K562 (cell line): Measurements from ENCODE around the gene C2CD4C. TPM values are rescaled to one million over a fixed set of nuclear protein-coding genes. Genes with fewer than 3 reads are reported as not detected.

Experiments used
- ATAC-seq: fragments of 200-7000 bp; cut with Tn5 transposase; 3 replicates; pipeline ENCODE4 v1.9.1; 2020; ENCODE audit warnings: moderate library complexity
- BruUV-seq: library from RNA; stranded (reverse); fragments of 400-500 nt; replicated peaks from 2 replicates; lab custom pipeline; 2021; lab: Mats Ljungman, UMichigan
- CTCF ChIA-PET: fragments of 300-600 bp; formaldehyde crosslinking; extraction: SDS; loops from one replicate; lab custom pipeline; 2021; ENCODE audit warnings: low intra/inter-chr PET ratio; lab: Yijun Ruan, JAX
- POLR2A ChIA-PET: fragments of 300-600, 350-650 bp; sonication (Branson Sonifier 250); formaldehyde crosslinking; extraction: SDS; loops from one replicate; lab custom pipeline; 2021; ENCODE audit warnings: antibody characterized with exemption, inconsistent platforms; lab: Yijun Ruan, JAX
- DNase-seq, 4 experiments: peaks; one replicate each; pipeline versions ENCODE4 v3.0.0 to v3.0.0-alpha.2; 2011 to 2018; ENCODE audit warnings: low spot score in 3 of 4, mixed read lengths in 3 of 4; ENCODE audit errors: extremely low read depth in 1 of 4
- FAIRE-seq: peaks from 2 replicates; lab custom pipeline; 2011; peaks lifted over from hg19 to GRCh38; lab: Jason Lieb, UNC
- H2AFZ ChIP-seq: 2 replicates; pipeline ENCODE4 v1.6.0; 2011; ENCODE audit warnings: low read depth, low read length, control low read depth, inconsistent platforms
- H3K27ac ChIP-seq: fragments of 200-600 bp; 3 replicates; pipeline ENCODE4 v1.8.0; 2011; ENCODE audit warnings: low read depth, mild to moderate bottlenecking, control low read depth, inconsistent platforms, low read length, moderate library complexity, mixed read lengths; ENCODE audit errors: extremely low read depth
- H3K27me3 ChIP-seq, 2 experiments: fragments of 300-600 bp in 1 of 2; 2 replicates in 1 of 2; 3 replicates in 1 of 2; pipeline versions ENCODE4 v1.6.0 to v1.8.0; 2011; ENCODE audit warnings: inconsistent platforms in 2 of 2, low read length in 2 of 2, mild to moderate bottlenecking in 1 of 2, mixed read lengths in 1 of 2, moderate library complexity in 1 of 2; ENCODE audit not compliant: control insufficient read depth in 2 of 2, insufficient read depth in 2 of 2
- H3K36me3 ChIP-seq: fragments of 300-600 bp; 3 replicates; pipeline ENCODE4 v1.8.0; 2011; ENCODE audit warnings: mild to moderate bottlenecking, low read length, inconsistent platforms; ENCODE audit not compliant: control insufficient read depth, insufficient read depth
- H3K4me1 ChIP-seq, 2 experiments: fragments of 200-600 bp in 1 of 2; replicated peaks in 1 of 2; 2 replicates in 1 of 2; 3 replicates in 1 of 2; pipeline versions ENCODE4 v1.5.1 to v1.8.0; 2011; ENCODE audit warnings: inconsistent platforms in 2 of 2, low read length in 2 of 2, mild to moderate bottlenecking in 1 of 2, mixed read lengths in 1 of 2, moderate library complexity in 1 of 2; ENCODE audit not compliant: control insufficient read depth in 2 of 2, insufficient read depth in 2 of 2
- H3K4me2 ChIP-seq: 2 replicates; pipeline ENCODE4 v1.6.1; 2011; ENCODE audit warnings: low read length, control low read depth, inconsistent platforms, mixed read lengths; ENCODE audit not compliant: insufficient read depth
- H3K4me3 ChIP-seq: fragments of 200-600 bp; sonication (generic), shearing (Covaris generic); 2 replicates; pipeline ENCODE4 v1.5.1; 2016; ENCODE audit warnings: control low read depth, inconsistent platforms
- H3K79me2 ChIP-seq: fragments of 200-600 bp; 3 replicates; pipeline ENCODE4 v1.8.0; 2011; ENCODE audit warnings: low read length, inconsistent platforms; ENCODE audit not compliant: control insufficient read depth, insufficient read depth
- H3K9ac ChIP-seq, 2 experiments: 2 replicates each; pipeline versions ENCODE4 v1.6.0 to v1.6.1; 2011; ENCODE audit warnings: low read depth in 2 of 2, low read length in 2 of 2, control low read depth in 1 of 2, inconsistent platforms in 1 of 2, mild to moderate bottlenecking in 1 of 2, mixed read lengths in 1 of 2; ENCODE audit not compliant: insufficient read depth in 1 of 2
- H3K9me1 ChIP-seq: one replicate; pipeline ENCODE4 v1.6.0; 2011; ENCODE audit warnings: inconsistent platforms, mild to moderate bottlenecking, low read length, moderate library complexity; ENCODE audit not compliant: control insufficient read depth, insufficient read depth
- H3K9me3 ChIP-seq: replicated peaks from 2 replicates; pipeline ENCODE4 v1.5.1; 2011; ENCODE audit warnings: low read depth, low read length, inconsistent platforms; ENCODE audit not compliant: control insufficient read depth, insufficient read depth
- H4K20me1 ChIP-seq: replicated peaks from 2 replicates; pipeline ENCODE4 v1.6.1; 2011; ENCODE audit warnings: low read length, inconsistent platforms, mixed read lengths; ENCODE audit not compliant: control insufficient read depth, insufficient read depth
- ETV5 ChIP-seq: sonication (generic); formaldehyde crosslinking; IDR thresholded peaks from 2 replicates; pipeline ENCODE4 v1.4.0; 2020; ENCODE audit warnings: low read depth, mild to moderate bottlenecking, missing genetic modification reagents
- JUN ChIP-seq, 2 experiments: sonication (generic) in 1 of 2; formaldehyde crosslinking in 1 of 2; IDR thresholded peaks; 2 replicates each; pipeline versions ENCODE4 v1.6.1 to v1.8.0; 2012 to 2022; ENCODE audit warnings: borderline replicate concordance in 2 of 2, mild to moderate bottlenecking in 2 of 2, improper control_type of control experiment in 1 of 2, low read depth in 1 of 2, low read length in 1 of 2, missing genetic modification reagents in 1 of 2
- MCM3 ChIP-seq: fragments of 450-650 bp; IDR thresholded peaks from 2 replicates; pipeline ENCODE4 v1.6.1; 2016
- MTA2 ChIP-seq: fragments of 450-650 bp; IDR thresholded peaks from 2 replicates; pipeline ENCODE4 v1.6.1; 2016; ENCODE audit warnings: low read depth
- NEUROD1 ChIP-seq: fragments of 150-350 bp; IDR thresholded peaks from 2 replicates; pipeline ENCODE4 v1.6.1; 2014; ENCODE audit warnings: borderline replicate concordance, low read length, low read depth; ENCODE audit not compliant: partially characterized antibody
- SREBF2 ChIP-seq: sonication (generic); formaldehyde crosslinking; IDR thresholded peaks from 2 replicates; pipeline ENCODE4 v1.4.0; 2020; ENCODE audit warnings: mild to moderate bottlenecking, missing genetic modification reagents
- TEAD2 ChIP-seq: fragments of 450-650 bp; IDR thresholded peaks from 2 replicates; pipeline ENCODE4 v1.6.1; 2016; ENCODE audit warnings: missing genetic modification characterization, control low read depth, missing compliant biosample characterization
- ZBTB12 ChIP-seq: fragments of 250-450 bp; sonication (Bioruptor Pico); IDR thresholded peaks from 2 replicates; pipeline ENCODE4 v1.4.0; 2020
- ZNF23 ChIP-seq: fragments of 250-450 bp; sonication (Bioruptor Pico); IDR thresholded peaks from 2 replicates; pipeline ENCODE4 v1.4.0; 2020; ENCODE audit warnings: mild to moderate bottlenecking
- WGBS: fragments of 100-300 bp; shearing (Covaris generic); methylation state at CpG from one replicate; pipeline ENCODE4 v1.1.6; 2016; ENCODE audit warnings: low coverage, mixed read lengths; ENCODE audit not compliant: insufficient coverage; ENCODE audit errors: missing lambda C conversion rate; 5-methylcytosine and 5-hydroxymethylcytosine counted together
- in situ Hi-C: fragments of 300-500 bp; cut with MboI; formaldehyde crosslinking; loops from 4 replicates; pipeline ENCODE4 v1.15.0; 2018; ENCODE audit warnings: inconsistent platforms, mixed read lengths
- intact Hi-C: fragments of 100-400 bp; cut with micrococcal nuclease; formaldehyde crosslinking; loops from 2 replicates; pipeline ENCODE4 v1.14.2; 2022
- polyA plus RNA-seq, 8 experiments: library from polyadenylated mRNA; depleted of rRNA in 4 of 8; stranded (reverse) in 5 of 8; unstranded in 3 of 8; fragments of >200 nt; fragmentation: Nextera tagmentation in 2 of 8; fragmentation: Illumina TruSeq in 1 of 8; extraction: Ambion mirVana in 2 of 8; extraction: Trizol in 1 of 8; gene quantifications; 2 replicates each; pipeline versions ENCODE4 v1.2.1 to v1.2.3, GENCODE V29; 2011 to 2014; ENCODE audit warnings: inconsistent platforms in 1 of 8, missing spikeins in 1 of 8
- total RNA-seq, 7 experiments: library from RNA; depleted of rRNA in 6 of 7; stranded (reverse); fragments of >200 nt in 6 of 7; fragmentation: Illumina TruSeq in 2 of 7; extraction: Trizol in 2 of 7; gene quantifications; 2 replicates each; pipeline versions ENCODE4 v1.2.1 to v1.2.3, GENCODE V29; 2011 to 2021; ENCODE audit warnings: low replicate concordance in 1 of 7
- TF ChIP-seq, protein P1 (sequence below): fragments of 150-350 bp; conservative IDR thresholded peaks from 2 replicates; pipeline ENCODE4 v1.6.1; 2014; ENCODE audit warnings: low read length

C2CD4C gene
- total and polyA plus RNA-seq, 9 of the 15 experiments (the other 6 are each of a cell fraction or from before 2014, with no cell fraction given), result 0.01 to 0.07 TPM; not detected in 7

DNA sequence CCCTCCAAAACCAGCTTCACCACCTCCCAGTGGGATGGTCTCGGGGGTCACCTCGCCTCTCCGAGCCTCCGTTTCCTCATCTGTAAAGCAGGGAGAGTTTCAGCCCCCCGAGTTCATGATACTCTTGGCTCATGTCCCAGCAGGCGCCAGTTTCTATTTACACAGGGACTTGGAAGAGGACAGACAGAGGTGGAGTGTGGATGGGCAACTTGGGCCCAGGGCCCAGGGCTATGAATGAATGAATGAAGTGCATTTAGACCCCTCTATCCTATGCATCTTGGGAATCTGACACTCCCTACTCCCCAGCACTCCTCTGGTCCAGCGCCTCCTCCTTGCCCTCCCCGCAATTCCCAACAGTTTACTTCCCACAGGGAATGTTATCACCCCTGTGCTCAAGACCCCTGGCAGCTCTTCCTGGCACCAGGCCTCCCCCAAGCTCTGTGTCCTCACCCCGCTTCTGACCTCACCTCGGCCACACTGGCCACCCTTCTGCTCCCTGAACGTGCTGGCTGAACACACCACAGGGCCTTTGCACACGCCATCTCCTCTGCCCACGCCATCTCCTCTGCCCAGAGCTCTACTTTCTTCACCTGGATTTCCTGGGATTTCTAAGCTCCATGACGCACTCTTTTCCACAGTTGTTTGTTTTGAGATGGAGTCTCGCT is 4.9 kb upstream of the C2CD4C start:
- Histone ChIP-seq H3K9me1 (no peaks in the 10 kb centered on the region), H3K4me3 (no peak overlapping the region), H2AFZ (no peak overlapping the region), H3K27me3 (peaks cover 30 to 78% of the 10 kb centered on the region in 2 experiments), H3K9me3 (no peaks in the 10 kb centered on the region), H3K36me3 (no peaks in the 10 kb centered on the region), H3K4me1 (peaks cover 3 to 53% of the 10 kb centered on the region in 2 experiments; a peak in 2 of 5 replicates), H3K79me2 (no peaks in the 10 kb centered on the region), H3K4me2 (no peak overlapping the region), H3K27ac (no peak overlapping the region), H3K9ac (no peak overlapping the region), H4K20me1 (0 out of 2 replicates have a peak, but pooled peaks cover 13% of the 10 kb centered on the region)
- DNase-seq, result no peak
- ChIA-PET CTCF (no interaction called here), POLR2A (interaction anchor here (0.8 kb wide), 1 partner anchor 74 kb away, joined by 3 read pairs; no protein-coding TSS in a partner anchor)
- 8% methylated on average over 15 of the region's 15 CpGs for WGBS
- no peak for FAIRE-seq
- no peak for TF ChIP-seq TEAD2 (tag)
- no peak for TF ChIP-seq ETV5 (CRISPR knock-in tag)
- TF ChIP-seq JUN (IDR thresholded peaks at IDR 0.05; ENCODE audit: borderline replicate concordance, low read depth, low read length), result no peak
- no peak for TF ChIP-seq JUN (CRISPR knock-in tag; IDR thresholded peaks at IDR 0.05; ENCODE audit: borderline replicate concordance)
- no peak for TF ChIP-seq ZBTB12 (CRISPR knock-in tag)
- no peak for TF ChIP-seq ZNF23 (CRISPR knock-in tag)
- TF ChIP-seq SREBF2 (CRISPR knock-in tag), result no peak
- no peak for TF ChIP-seq MTA2
- TF ChIP-seq, protein P1, sequence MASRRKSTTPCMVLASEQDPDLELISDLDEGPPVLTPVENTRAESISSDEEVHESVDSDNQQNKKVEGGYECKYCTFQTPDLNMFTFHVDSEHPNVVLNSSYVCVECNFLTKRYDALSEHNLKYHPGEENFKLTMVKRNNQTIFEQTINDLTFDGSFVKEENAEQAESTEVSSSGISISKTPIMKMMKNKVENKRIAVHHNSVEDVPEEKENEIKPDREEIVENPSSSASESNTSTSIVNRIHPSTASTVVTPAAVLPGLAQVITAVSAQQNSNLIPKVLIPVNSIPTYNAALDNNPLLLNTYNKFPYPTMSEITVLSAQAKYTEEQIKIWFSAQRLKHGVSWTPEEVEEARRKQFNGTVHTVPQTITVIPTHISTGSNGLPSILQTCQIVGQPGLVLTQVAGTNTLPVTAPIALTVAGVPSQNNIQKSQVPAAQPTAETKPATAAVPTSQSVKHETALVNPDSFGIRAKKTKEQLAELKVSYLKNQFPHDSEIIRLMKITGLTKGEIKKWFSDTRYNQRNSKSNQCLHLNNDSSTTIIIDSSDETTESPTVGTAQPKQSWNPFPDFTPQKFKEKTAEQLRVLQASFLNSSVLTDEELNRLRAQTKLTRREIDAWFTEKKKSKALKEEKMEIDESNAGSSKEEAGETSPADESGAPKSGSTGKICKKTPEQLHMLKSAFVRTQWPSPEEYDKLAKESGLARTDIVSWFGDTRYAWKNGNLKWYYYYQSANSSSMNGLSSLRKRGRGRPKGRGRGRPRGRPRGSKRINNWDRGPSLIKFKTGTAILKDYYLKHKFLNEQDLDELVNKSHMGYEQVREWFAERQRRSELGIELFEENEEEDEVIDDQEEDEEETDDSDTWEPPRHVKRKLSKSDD, result no peak
- TF ChIP-seq MCM3, result no peak
- TF ChIP-seq NEUROD1, result no peak
- ATAC-seq, result no peak
- in situ Hi-C loops (no loop called here), intact Hi-C loops (no loop called here)
- no TSS peak for BruUV-seq
